GM23338 (cell line): ENCODE results near the gene MAGI1. TPM values are rescaled to one million over a fixed set of nuclear protein-coding genes. Genes with fewer than 3 reads are reported as not detected.

Source experiments
- ATAC-seq: fragments of 200-7000 bp; cut with Tn5 transposase; 3 replicates; pipeline ENCODE4 v1.9.1; 2020
- DNase-seq: peaks from one replicate; pipeline ENCODE4 v3.0.0-alpha.2; 2015; ENCODE audit warnings: low spot score
- H2AFZ ChIP-seq: fragments of 200-600 bp; sonication (generic); 2 replicates; pipeline ENCODE4 v1.8.0; 2016; ENCODE audit warnings: antibody characterized with exemption, mild to moderate bottlenecking, moderate library complexity
- H3F3A ChIP-seq: fragments of 200-600 bp; sonication (generic); replicated peaks from 2 replicates; pipeline ENCODE4 v1.8.0; 2017; ENCODE audit warnings: antibody characterized with exemption, mixed run types, low read depth
- H3K27ac ChIP-seq: fragments of 200-600 bp; sonication (generic); 2 replicates; pipeline ENCODE4 v1.6.1; 2016; ENCODE audit warnings: low read depth
- H3K27me3 ChIP-seq: fragments of 200-600 bp; sonication (generic); 2 replicates; pipeline ENCODE4 v1.8.0; 2016; ENCODE audit warnings: mild to moderate bottlenecking, mixed run types, moderate library complexity; ENCODE audit not compliant: insufficient read depth
- H3K36me3 ChIP-seq: fragments of 200-600 bp; sonication (generic); 2 replicates; pipeline ENCODE4 v1.8.0; 2016; ENCODE audit warnings: mild to moderate bottlenecking; ENCODE audit not compliant: insufficient read depth
- H3K4me1 ChIP-seq: fragments of 200-600 bp; sonication (generic); 2 replicates; pipeline ENCODE4 v1.8.0; 2016; ENCODE audit warnings: mild to moderate bottlenecking, moderate library complexity; ENCODE audit not compliant: insufficient read depth
- H3K4me2 ChIP-seq: fragments of 200-600 bp; sonication (generic); 2 replicates; pipeline ENCODE4 v1.7.1; 2017; ENCODE audit warnings: mixed run types
- H3K4me3 ChIP-seq: fragments of 200-600 bp; sonication (generic); 2 replicates; pipeline ENCODE4 v1.6.1; 2016; ENCODE audit warnings: mixed run types
- H3K79me2 ChIP-seq: fragments of 200-600 bp; sonication (generic); replicated peaks from 2 replicates; pipeline ENCODE4 v1.8.0; 2017; ENCODE audit warnings: mild to moderate bottlenecking; ENCODE audit not compliant: insufficient read depth
- H3K9me2 ChIP-seq: fragments of 200-600 bp; sonication (generic); 2 replicates; pipeline ENCODE4 v1.8.0; 2017; ENCODE audit not compliant: insufficient read depth
- H4K20me1 ChIP-seq: fragments of 200-600 bp; sonication (generic); replicated peaks from 2 replicates; pipeline ENCODE4 v1.8.0; 2017; ENCODE audit warnings: mild to moderate bottlenecking; ENCODE audit not compliant: insufficient read depth
- H3K27ac Mint-ChIP-seq: 2 replicates; pipeline ENCODE4 v1.8.0; 2020; ENCODE audit warnings: inconsistent platforms, mild to moderate bottlenecking, moderate library complexity, mixed read lengths
- H3K27me3 Mint-ChIP-seq: 3 replicates; pipeline ENCODE4 v1.8.0; 2022; ENCODE audit warnings: low read depth, mild to moderate bottlenecking, moderate library complexity, mixed read lengths, inconsistent platforms; ENCODE audit not compliant: insufficient read depth, poor library complexity
- H3K36me3 Mint-ChIP-seq: 3 replicates; pipeline ENCODE4 v1.8.0; 2021; ENCODE audit warnings: low read depth, mild to moderate bottlenecking, inconsistent platforms, moderate library complexity, mixed read lengths
- H3K4me1 Mint-ChIP-seq: 3 replicates; pipeline ENCODE4 v1.8.0; 2020; ENCODE audit warnings: mild to moderate bottlenecking, inconsistent platforms, mixed read lengths
- H3K4me3 Mint-ChIP-seq: 3 replicates; pipeline ENCODE4 v1.8.0; 2021; ENCODE audit warnings: moderate library complexity, mild to moderate bottlenecking, inconsistent platforms, mixed read lengths
- H3K9me3 Mint-ChIP-seq: 3 replicates; pipeline ENCODE4 v1.8.0; 2020; ENCODE audit warnings: moderate library complexity, mild to moderate bottlenecking, inconsistent platforms, mixed read lengths
- CREB1 ChIP-seq: fragments of 250-450 bp; sonication (Bioruptor Pico); IDR thresholded peaks from 2 replicates; pipeline ENCODE4 v1.5.0; 2020; ENCODE audit warnings: low read depth, mild to moderate bottlenecking, moderate library complexity
- EZH2 ChIP-seq: fragments of 200-600 bp; sonication (generic); IDR thresholded peaks from one replicate; pipeline ENCODE4 v1.8.0; 2017; ENCODE audit warnings: antibody characterized with exemption, mild to moderate bottlenecking, low read depth; ENCODE audit not compliant: unreplicated experiment
- NANOG ChIP-seq: IDR thresholded peaks from 2 replicates; pipeline ENCODE4 v1.6.1; 2016; ENCODE audit warnings: antibody characterized with exemption, borderline replicate concordance
- POLR2AphosphoS5 ChIP-seq: IDR thresholded peaks from 2 replicates; pipeline ENCODE4 v1.6.1; 2016; ENCODE audit warnings: antibody characterized with exemption, low read depth
- REST ChIP-seq: IDR thresholded peaks from one replicate; pipeline ENCODE4 v1.6.1; 2018; ENCODE audit warnings: antibody characterized with exemption; ENCODE audit not compliant: unreplicated experiment
- STAT1 ChIP-seq: IDR thresholded peaks from one replicate; pipeline ENCODE4 v1.6.1; 2016; ENCODE audit warnings: antibody characterized with exemption; ENCODE audit not compliant: unreplicated experiment
- ZNF114 ChIP-seq: fragments of 250-450 bp; sonication (Bioruptor Pico); IDR thresholded peaks from 2 replicates; pipeline ENCODE4 v1.5.0; 2020; ENCODE audit warnings: mild to moderate bottlenecking, moderate library complexity
- ZNF331 ChIP-seq: fragments of 250-450 bp; sonication (Bioruptor Pico); IDR thresholded peaks from 2 replicates; pipeline ENCODE4 v1.5.0; 2020; ENCODE audit warnings: low read depth, mild to moderate bottlenecking, moderate library complexity
- polyA plus RNA-seq: library from polyadenylated mRNA; unstranded; fragments of >200 nt; fragmentation: Nextera tagmentation; extraction: Ambion mirVana; gene quantifications from 2 replicates; pipeline ENCODE4 v1.2.1, GENCODE V29; 2016
- total RNA-seq: library from RNA; depleted of rRNA; stranded (reverse); fragments of >200 nt; shearing (Covaris generic); gene quantifications from 2 replicates; pipeline ENCODE4 v1.2.3, GENCODE V29; 2014
- TF ChIP-seq, protein P1 (sequence below): IDR thresholded peaks from 2 replicates; pipeline ENCODE4 v1.6.1; 2016; ENCODE audit warnings: antibody characterized with exemption
- TF ChIP-seq, protein P2 (sequence below): fragments of 250-450 bp; sonication (Bioruptor Pico); IDR thresholded peaks from 2 replicates; pipeline ENCODE4 v1.5.0; 2020; ENCODE audit warnings: mild to moderate bottlenecking, moderate library complexity

The MAGI1 gene
- total and polyA plus RNA-seq, 2 experiments from 2014 or later: 27.4 to 71.2 TPM

- H3K4me1 ChIP-seq: no peaks in the 10 kb centered on the region
- H3F3A ChIP-seq: no peaks in the 10 kb centered on the region
- H3K27ac ChIP-seq: no peak overlapping the region
- Mint-ChIP-seq H3K27me3 (peaks cover 4% of the 10 kb centered on the region), H3K9me3 (no peaks in the 10 kb centered on the region), H3K27ac (no peak overlapping the region), H3K4me1 (peaks cover 10% of the 10 kb centered on the region), H3K36me3 (no peaks in the 10 kb centered on the region), H3K4me3 (no peak overlapping the region)
- no peaks in the 10 kb centered on the region for H3K27me3 ChIP-seq
- H3K4me3 ChIP-seq: no peak overlapping the region
- H3K4me2 ChIP-seq: no peak overlapping the region
- no peaks in the 10 kb centered on the region for H3K36me3 ChIP-seq
- ATAC-seq (no peak), DNase-seq (no peak)
- TF ChIP-seq NANOG (no peak), ZNF331 (CRISPR knock-in tag) (no peak), POLR2AphosphoS5 (no peak), EZH2 (no peak), CREB1 (CRISPR knock-in tag) (no peak), ZNF114 (CRISPR knock-in tag) (no peak), STAT1 (no peak), REST (no peak)
- TF ChIP-seq, protein P1, sequence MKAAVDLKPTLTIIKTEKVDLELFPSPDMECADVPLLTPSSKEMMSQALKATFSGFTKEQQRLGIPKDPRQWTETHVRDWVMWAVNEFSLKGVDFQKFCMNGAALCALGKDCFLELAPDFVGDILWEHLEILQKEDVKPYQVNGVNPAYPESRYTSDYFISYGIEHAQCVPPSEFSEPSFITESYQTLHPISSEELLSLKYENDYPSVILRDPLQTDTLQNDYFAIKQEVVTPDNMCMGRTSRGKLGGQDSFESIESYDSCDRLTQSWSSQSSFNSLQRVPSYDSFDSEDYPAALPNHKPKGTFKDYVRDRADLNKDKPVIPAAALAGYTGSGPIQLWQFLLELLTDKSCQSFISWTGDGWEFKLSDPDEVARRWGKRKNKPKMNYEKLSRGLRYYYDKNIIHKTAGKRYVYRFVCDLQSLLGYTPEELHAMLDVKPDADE: no peak
- TF ChIP-seq, protein P2, sequence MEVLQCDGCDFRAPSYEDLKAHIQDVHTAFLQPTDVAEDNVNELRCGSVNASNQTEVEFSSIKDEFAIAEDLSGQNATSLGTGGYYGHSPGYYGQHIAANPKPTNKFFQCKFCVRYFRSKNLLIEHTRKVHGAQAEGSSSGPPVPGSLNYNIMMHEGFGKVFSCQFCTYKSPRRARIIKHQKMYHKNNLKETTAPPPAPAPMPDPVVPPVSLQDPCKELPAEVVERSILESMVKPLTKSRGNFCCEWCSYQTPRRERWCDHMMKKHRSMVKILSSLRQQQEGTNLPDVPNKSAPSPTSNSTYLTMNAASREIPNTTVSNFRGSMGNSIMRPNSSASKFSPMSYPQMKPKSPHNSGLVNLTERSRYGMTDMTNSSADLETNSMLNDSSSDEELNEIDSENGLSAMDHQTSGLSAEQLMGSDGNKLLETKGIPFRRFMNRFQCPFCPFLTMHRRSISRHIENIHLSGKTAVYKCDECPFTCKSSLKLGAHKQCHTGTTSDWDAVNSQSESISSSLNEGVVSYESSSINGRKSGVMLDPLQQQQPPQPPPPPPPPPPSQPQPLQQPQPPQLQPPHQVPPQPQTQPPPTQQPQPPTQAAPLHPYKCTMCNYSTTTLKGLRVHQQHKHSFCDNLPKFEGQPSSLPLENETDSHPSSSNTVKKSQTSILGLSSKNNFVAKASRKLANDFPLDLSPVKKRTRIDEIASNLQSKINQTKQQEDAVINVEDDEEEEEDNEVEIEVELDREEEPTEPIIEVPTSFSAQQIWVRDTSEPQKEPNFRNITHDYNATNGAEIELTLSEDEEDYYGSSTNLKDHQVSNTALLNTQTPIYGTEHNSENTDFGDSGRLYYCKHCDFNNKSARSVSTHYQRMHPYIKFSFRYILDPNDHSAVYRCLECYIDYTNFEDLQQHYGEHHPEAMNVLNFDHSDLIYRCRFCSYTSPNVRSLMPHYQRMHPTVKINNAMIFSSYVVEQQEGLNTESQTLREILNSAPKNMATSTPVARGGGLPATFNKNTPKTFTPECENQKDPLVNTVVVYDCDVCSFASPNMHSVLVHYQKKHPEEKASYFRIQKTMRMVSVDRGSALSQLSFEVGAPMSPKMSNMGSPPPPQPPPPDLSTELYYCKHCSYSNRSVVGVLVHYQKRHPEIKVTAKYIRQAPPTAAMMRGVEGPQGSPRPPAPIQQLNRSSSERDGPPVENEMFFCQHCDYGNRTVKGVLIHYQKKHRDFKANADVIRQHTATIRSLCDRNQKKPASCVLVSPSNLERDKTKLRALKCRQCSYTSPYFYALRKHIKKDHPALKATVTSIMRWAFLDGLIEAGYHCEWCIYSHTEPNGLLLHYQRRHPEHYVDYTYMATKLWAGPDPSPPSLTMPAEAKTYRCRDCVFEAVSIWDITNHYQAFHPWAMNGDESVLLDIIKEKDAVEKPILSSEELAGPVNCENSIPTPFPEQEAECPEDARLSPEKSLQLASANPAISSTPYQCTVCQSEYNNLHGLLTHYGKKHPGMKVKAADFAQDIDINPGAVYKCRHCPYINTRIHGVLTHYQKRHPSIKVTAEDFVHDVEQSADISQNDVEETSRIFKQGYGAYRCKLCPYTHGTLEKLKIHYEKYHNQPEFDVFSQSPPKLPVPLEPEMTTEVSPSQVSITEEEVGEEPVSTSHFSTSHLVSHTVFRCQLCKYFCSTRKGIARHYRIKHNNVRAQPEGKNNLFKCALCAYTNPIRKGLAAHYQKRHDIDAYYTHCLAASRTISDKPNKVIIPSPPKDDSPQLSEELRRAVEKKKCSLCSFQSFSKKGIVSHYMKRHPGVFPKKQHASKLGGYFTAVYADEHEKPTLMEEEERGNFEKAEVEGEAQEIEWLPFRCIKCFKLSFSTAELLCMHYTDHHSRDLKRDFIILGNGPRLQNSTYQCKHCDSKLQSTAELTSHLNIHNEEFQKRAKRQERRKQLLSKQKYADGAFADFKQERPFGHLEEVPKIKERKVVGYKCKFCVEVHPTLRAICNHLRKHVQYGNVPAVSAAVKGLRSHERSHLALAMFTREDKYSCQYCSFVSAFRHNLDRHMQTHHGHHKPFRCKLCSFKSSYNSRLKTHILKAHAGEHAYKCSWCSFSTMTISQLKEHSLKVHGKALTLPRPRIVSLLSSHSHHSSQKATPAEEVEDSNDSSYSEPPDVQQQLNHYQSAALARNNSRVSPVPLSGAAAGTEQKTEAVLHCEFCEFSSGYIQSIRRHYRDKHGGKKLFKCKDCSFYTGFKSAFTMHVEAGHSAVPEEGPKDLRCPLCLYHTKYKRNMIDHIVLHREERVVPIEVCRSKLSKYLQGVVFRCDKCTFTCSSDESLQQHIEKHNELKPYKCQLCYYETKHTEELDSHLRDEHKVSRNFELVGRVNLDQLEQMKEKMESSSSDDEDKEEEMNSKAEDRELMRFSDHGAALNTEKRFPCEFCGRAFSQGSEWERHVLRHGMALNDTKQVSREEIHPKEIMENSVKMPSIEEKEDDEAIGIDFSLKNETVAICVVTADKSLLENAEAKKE (CRISPR knock-in tag): no peak
- H2AFZ ChIP-seq: peak overlapping the region; percentile 85
- no peaks in the 10 kb centered on the region for H3K79me2 ChIP-seq
- peaks cover 3% of the 10 kb centered on the region; the same call in 1 of the 2 replicates for H3K9me2 ChIP-seq
- H4K20me1 ChIP-seq: no peaks in the 10 kb centered on the region
Measured at GRCh38 chr3:66076861-66077470, 38.2 kb upstream of the MAGI1 start.
